HepG2 (cell line): ENCODE data around the gene TRAPPC5. TPM values are rescaled to one million over a fixed set of nuclear protein-coding genes. Genes with fewer than 3 reads are reported as not detected.

Experiments used
- ATAC-seq: fragments of 200-7000 bp; cut with Tn5 transposase; 3 replicates; pipeline ENCODE4 v1.9.1; 2020; ENCODE audit warnings: mild to moderate bottlenecking, moderate library complexity
- BruUV-seq: library from RNA; stranded (reverse); fragments of 400-500 nt; replicated peaks from 2 replicates; lab custom pipeline; 2021; lab: Mats Ljungman, UMichigan
- CTCF ChIA-PET: fragments of 300-600 bp; formaldehyde crosslinking; extraction: SDS; loops from one replicate; lab custom pipeline; 2021; ENCODE audit warnings: low total read pairs, inconsistent platforms, low intra/inter-chr PET ratio; lab: Yijun Ruan, JAX
- POLR2A ChIA-PET: fragments of 350-600 bp; sonication (Branson Sonifier 250); formaldehyde crosslinking; loops from one replicate; lab custom pipeline; 2020; ENCODE audit warnings: antibody characterized with exemption, inconsistent platforms; lab: Yijun Ruan, JAX
- DNase-seq: peaks from one replicate; pipeline ENCODE4 v3.0.0-alpha.2; 2015; ENCODE audit warnings: low spot score
- FAIRE-seq: peaks from 3 replicates; lab custom pipeline; 2011; peaks lifted over from hg19 to GRCh38; lab: Jason Lieb, UNC
- H2AFZ ChIP-seq: one replicate; pipeline ENCODE4 v1.6.1; 2011; ENCODE audit warnings: low read length, inconsistent platforms
- H3K27ac ChIP-seq: fragments of 300-600 bp; 3 replicates; pipeline ENCODE4 v1.8.0; 2011; ENCODE audit warnings: mixed run types, mild to moderate bottlenecking, mixed read lengths, low read length, inconsistent platforms; ENCODE audit not compliant: insufficient read depth; ENCODE audit errors: extremely low read length
- H3K27me3 ChIP-seq, 2 experiments: fragments of 200-600 bp in 1 of 2; 2 replicates in 1 of 2; 3 replicates in 1 of 2; pipeline versions ENCODE4 v1.6.0 to v1.8.0; 2011; ENCODE audit warnings: low read length in 2 of 2, mild to moderate bottlenecking in 2 of 2, moderate library complexity in 2 of 2, inconsistent platforms in 1 of 2; ENCODE audit not compliant: insufficient read depth in 2 of 2, control insufficient read depth in 1 of 2
- H3K36me3 ChIP-seq, 2 experiments: fragments of 200-600 bp in 1 of 2; replicated peaks in 1 of 2; 2 replicates in 1 of 2; 3 replicates in 1 of 2; pipeline versions ENCODE4 v1.5.1 to v1.8.0; 2011; ENCODE audit warnings: low read length in 2 of 2, inconsistent platforms in 1 of 2; ENCODE audit not compliant: insufficient read depth in 2 of 2, control insufficient read depth in 1 of 2
- H3K4me1 ChIP-seq: 2 replicates; pipeline ENCODE4 v1.5.1; 2012; ENCODE audit warnings: low read length, inconsistent platforms; ENCODE audit not compliant: insufficient read depth
- H3K4me2 ChIP-seq: 2 replicates; pipeline ENCODE4 v1.6.0; 2011; ENCODE audit warnings: low read depth, low read length, inconsistent platforms
- H3K4me3 ChIP-seq, 3 experiments: fragments of 200-600 bp in 1 of 3; sonication (generic), shearing (Covaris generic) in 1 of 3; replicated peaks in 1 of 3; 2 replicates each; pipeline ENCODE4 v1.5.1; 2011 to 2016; ENCODE audit warnings: low read length in 3 of 3, inconsistent platforms in 2 of 3, low read depth in 2 of 3, mild to moderate bottlenecking in 2 of 3, control low read depth in 1 of 3, mixed read lengths in 1 of 3; ENCODE audit not compliant: insufficient read depth in 1 of 3
- H3K79me2 ChIP-seq: one replicate; pipeline ENCODE4 v1.6.1; 2011; ENCODE audit warnings: low read length, inconsistent platforms; ENCODE audit not compliant: insufficient read depth
- H3K9ac ChIP-seq: 2 replicates; pipeline ENCODE4 v1.6.0; 2011; ENCODE audit warnings: mild to moderate bottlenecking, low read depth, low read length, inconsistent platforms; ENCODE audit not compliant: insufficient read depth
- H3K9me3 ChIP-seq: 2 replicates; pipeline ENCODE4 v1.5.1; 2012; ENCODE audit warnings: mild to moderate bottlenecking, low read length
- H4K20me1 ChIP-seq: 2 replicates; pipeline ENCODE4 v1.6.0; 2011; ENCODE audit warnings: inconsistent platforms, mild to moderate bottlenecking, low read length, moderate library complexity; ENCODE audit not compliant: insufficient read depth
- FOSL1 ChIP-seq: sonication (generic); formaldehyde crosslinking; IDR thresholded peaks from 2 replicates; pipeline ENCODE4 v1.9.0; 2021; ENCODE audit warnings: missing genetic modification reagents, borderline replicate concordance
- GFI1 ChIP-seq: sonication (generic); formaldehyde crosslinking; IDR thresholded peaks from 2 replicates; pipeline ENCODE4 v1.5.0; 2020; ENCODE audit warnings: missing genetic modification reagents, mild to moderate bottlenecking, borderline replicate concordance
- MAFF ChIP-seq: IDR thresholded peaks from 2 replicates; pipeline ENCODE4 v1.6.1; 2011; ENCODE audit warnings: low read depth, low read length, improper control_type of control experiment
- ONECUT2 ChIP-seq: sonication (generic); formaldehyde crosslinking; IDR thresholded peaks from 2 replicates; pipeline ENCODE4 v1.4.0; 2020; ENCODE audit warnings: missing genetic modification reagents
- PAXIP1 ChIP-seq: sonication (generic); formaldehyde crosslinking; conservative IDR thresholded peaks from 2 replicates; pipeline ENCODE4 v1.4.0; 2020; ENCODE audit warnings: mild to moderate bottlenecking, missing genetic modification reagents, moderate library complexity
- SNAPC2 ChIP-seq: sonication (generic); formaldehyde crosslinking; IDR thresholded peaks from 2 replicates; pipeline ENCODE4 v1.8.1; 2022; ENCODE audit warnings: mild to moderate bottlenecking, missing genetic modification reagents
- SP1 ChIP-seq, 2 experiments: fragments of 450-650 bp in 1 of 2; sonication (generic) in 1 of 2; formaldehyde crosslinking in 1 of 2; IDR thresholded peaks; 2 replicates each; pipeline versions ENCODE4 v1.4.0 to v1.6.1; 2016 to 2020; ENCODE audit warnings: missing genetic modification reagents in 1 of 2
- ZNF12 ChIP-seq: sonication (generic); formaldehyde crosslinking; IDR thresholded peaks from 2 replicates; pipeline ENCODE4 v1.5.0; 2020; ENCODE audit warnings: missing genetic modification reagents
- ZNF138 ChIP-seq: sonication (generic); formaldehyde crosslinking; IDR thresholded peaks from 2 replicates; pipeline ENCODE4 v1.5.0; 2020; ENCODE audit warnings: mild to moderate bottlenecking, low read depth, missing genetic modification reagents
- ZNF205 ChIP-seq: IDR thresholded peaks from 2 replicates; pipeline ENCODE4 v1.6.1; 2018; ENCODE audit warnings: missing biosample characterization, missing genetic modification reagents
- ZNF562 ChIP-seq: sonication (generic); formaldehyde crosslinking; IDR thresholded peaks from 2 replicates; pipeline ENCODE4 v1.8.0; 2022; ENCODE audit warnings: missing genetic modification reagents, borderline replicate concordance
- ZNF687 ChIP-seq: sonication (generic); formaldehyde crosslinking; IDR thresholded peaks from 2 replicates; pipeline ENCODE4 v1.5.1; 2020; ENCODE audit warnings: mild to moderate bottlenecking, missing genetic modification reagents, moderate library complexity
- ZNF776 ChIP-seq: sonication (generic); formaldehyde crosslinking; IDR thresholded peaks from 2 replicates; pipeline ENCODE4 v1.4.0; 2020; ENCODE audit warnings: mild to moderate bottlenecking, missing genetic modification reagents
- WGBS: methylation state at CpG from one replicate; pipeline ENCODE4 v1.1.6; 2017; ENCODE audit warnings: low lambda C conversion rate; 5-methylcytosine and 5-hydroxymethylcytosine counted together
- in situ Hi-C: cut with HindIII; loops from 2 replicates; pipeline ENCODE4 v1.10.0; 2017; ENCODE audit warnings: low pct_unique_long_range_greater_than_20kb; ENCODE audit not compliant: extremely low pct_ligation_motif_present
- intact Hi-C: fragments of 100-400 bp; cut with micrococcal nuclease; formaldehyde crosslinking; loops from one replicate; pipeline ENCODE4 v1.10.0; 2022; ENCODE audit not compliant: unreplicated experiment
- polyA plus RNA-seq, 8 experiments: library from polyadenylated mRNA; depleted of rRNA in 3 of 8; stranded (reverse) in 7 of 8; unstranded in 1 of 8; fragments of >200 nt; fragmentation: Illumina TruSeq in 4 of 8; extraction: Trizol in 4 of 8; gene quantifications; 2 replicates each; pipeline versions ENCODE4 v1.2.1 to v1.2.3, GENCODE V29; 2011 to 2016; ENCODE audit warnings: low read depth in 4 of 8, missing spikeins in 1 of 8, mixed read lengths in 1 of 8; ENCODE audit not compliant: insufficient read depth in 1 of 8
- total RNA-seq, 5 experiments: library from RNA; depleted of rRNA; stranded (reverse); fragments of >200 nt; fragmentation: Illumina TruSeq; extraction: Trizol; gene quantifications; 2 replicates each; pipeline ENCODE4 v1.2.3, GENCODE V29; 2016; ENCODE audit warnings: low read depth in 1 of 5

Gene TRAPPC5
- total and polyA plus RNA-seq, 2 of the 13 experiments (the other 11 are each of a cell fraction or from before 2014, with no cell fraction given), result 38.5 to 78.7 TPM

- ATAC-seq, result no peak
These were observed 18.4 kb downstream of the TRAPPC5 start for GRCh38 chr19:7699003-7699402.

More at GRCh38 chr19:7699003-7699402, 18.4 kb downstream of the TRAPPC5 start:
- FAIRE-seq (no peak), DNase-seq (no peak)
- no peak overlapping the region for H3K9ac ChIP-seq
- 0% methylated on average over 2 of the region's 2 CpGs for WGBS
- peaks cover 0 to 24% of the 10 kb centered on the region in 2 experiments; a peak in 2 of 5 replicates for H3K27me3 ChIP-seq
- peaks cover 11% of the 10 kb centered on the region for H3K4me1 ChIP-seq
- ChIA-PET CTCF (no interaction called here), POLR2A (no interaction called here)
- H3K4me2 ChIP-seq, result no peak overlapping the region
- no peaks in the 10 kb centered on the region for H3K79me2 ChIP-seq
- BruUV-seq, result no TSS peak
- H3K36me3 ChIP-seq, result no peaks in the 10 kb centered on the region
- in situ Hi-C loops, result no loop called here
- intact Hi-C loops, result no loop called here
- H2AFZ ChIP-seq, result no peak overlapping the region
- H3K9me3 ChIP-seq, result no peaks in the 10 kb centered on the region
- H4K20me1 ChIP-seq, result no peaks in the 10 kb centered on the region
- no peak overlapping the region for H3K27ac ChIP-seq
- no peak overlapping the region for H3K4me3 ChIP-seq
- no peak for TF ChIP-seq ZNF776 (CRISPR knock-in tag)
- TF ChIP-seq GFI1 (CRISPR knock-in tag), result no peak
- TF ChIP-seq ZNF205 (CRISPR knock-in tag), result no peak
- TF ChIP-seq SP1 (IDR thresholded peaks at IDR 0.05), result no peak
- TF ChIP-seq SP1 (CRISPR knock-in tag; IDR thresholded peaks at IDR 0.05), result no peak
- TF ChIP-seq SNAPC2 (CRISPR knock-in tag), result no peak
- TF ChIP-seq PAXIP1 (CRISPR knock-in tag), result no peak
- TF ChIP-seq ZNF138 (CRISPR knock-in tag), result no peak
- TF ChIP-seq ONECUT2 (CRISPR knock-in tag), result no peak
- TF ChIP-seq FOSL1 (CRISPR knock-in tag), result no peak
- TF ChIP-seq ZNF12 (CRISPR knock-in tag), result no peak
- TF ChIP-seq MAFF, result no peak
- no peak for TF ChIP-seq ZNF687
- TF ChIP-seq ZNF562 (CRISPR knock-in tag), result no peak
- TF ChIP-seq, all 625 proteins: peak for 0
